GM19467 (cell line): ENCODE data around the gene GRB14.
"Not testable (repeated sequence)": the region's sequence is repeated elsewhere in the genome, so short reads cannot be mapped to it uniquely, and the experiment has no call there.

Experiments used
- ATAC-seq: cut with Tn5 transposase; IDR thresholded peaks from one replicate; pipeline ENCODE4 v1.9.1; 2021; ENCODE audit warnings: mild to moderate bottlenecking, moderate library complexity; ENCODE audit not compliant: unreplicated experiment

The GRB14 gene

GRCh38 chr2:164620873-164621763, at the start of gene GRB14:
TSS of gene GRB14 (minus strand) at chr2:164621482. CDS start at chr2:164621309, 173 bp downstream.
- no peak for ATAC-seq

- no peak for ATAC-seq
Observed at GRCh38 chr2:164669291-164669690, 48.0 kb upstream of the GRB14 start.

- ATAC-seq = no peak
Observed at GRCh38 chr2:164667566-164667965, 46.3 kb upstream of the GRB14 start.

GRCh38 chr2:164664070-164664469, 42.8 kb upstream of the GRB14 start:
- ATAC-seq = no peak

- no peak for ATAC-seq
Observed at GRCh38 chr2:164662868-164663631, 41.8 kb upstream of the GRB14 start.

- no peak for ATAC-seq
Observed at GRCh38 chr2:164662066-164662465, 40.8 kb upstream of the GRB14 start.

DNA sequence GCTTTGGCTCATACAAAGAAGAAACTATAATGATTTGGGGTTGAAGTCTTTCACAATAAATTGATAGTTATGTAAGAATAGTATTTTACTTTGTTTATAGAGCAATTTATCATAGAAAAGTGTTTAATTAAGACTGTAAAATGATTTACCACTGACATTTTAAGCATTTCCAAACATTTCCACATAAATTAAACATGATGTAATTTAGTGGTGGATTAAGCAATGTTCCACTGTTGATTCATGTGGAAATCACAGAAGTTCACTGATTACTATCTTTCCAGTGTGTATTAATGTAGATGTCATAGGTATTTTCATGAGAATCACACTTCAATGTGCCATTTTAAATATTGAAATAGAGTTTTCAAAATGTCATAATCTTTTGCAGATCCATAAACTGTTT, 40.1 kb upstream of the GRB14 start:
- ATAC-seq = no peak

GRCh38 chr2:164657129-164657528, 35.8 kb upstream of the GRB14 start:
- ATAC-seq = no peak

GRCh38 chr2:164655750-164656149, 34.5 kb upstream of the GRB14 start:
- no peak for ATAC-seq

DNA sequence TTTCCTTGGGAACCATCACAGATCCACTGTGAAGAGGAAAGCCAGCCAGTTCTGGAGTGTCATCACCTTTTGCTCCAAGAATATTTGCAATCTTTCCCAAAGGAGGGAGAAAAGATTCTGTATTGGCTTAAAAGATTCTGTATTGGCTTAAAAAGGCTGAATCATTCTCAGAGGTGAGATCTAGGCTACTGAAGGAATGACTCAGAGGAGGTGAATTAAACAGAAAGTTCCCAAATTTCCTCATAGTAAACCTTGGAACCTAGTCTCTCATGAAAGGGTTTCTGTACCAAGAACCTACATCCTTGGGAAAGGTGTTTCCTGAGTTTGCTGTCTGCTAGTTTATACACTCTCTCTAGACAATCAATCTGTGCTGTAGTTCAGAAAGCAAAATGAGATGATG, 34.1 kb upstream of the GRB14 start:
- no peak for ATAC-seq

GRCh38 chr2:164651361-164651760, 30.1 kb upstream of the GRB14 start:
- no peak for ATAC-seq

DNA sequence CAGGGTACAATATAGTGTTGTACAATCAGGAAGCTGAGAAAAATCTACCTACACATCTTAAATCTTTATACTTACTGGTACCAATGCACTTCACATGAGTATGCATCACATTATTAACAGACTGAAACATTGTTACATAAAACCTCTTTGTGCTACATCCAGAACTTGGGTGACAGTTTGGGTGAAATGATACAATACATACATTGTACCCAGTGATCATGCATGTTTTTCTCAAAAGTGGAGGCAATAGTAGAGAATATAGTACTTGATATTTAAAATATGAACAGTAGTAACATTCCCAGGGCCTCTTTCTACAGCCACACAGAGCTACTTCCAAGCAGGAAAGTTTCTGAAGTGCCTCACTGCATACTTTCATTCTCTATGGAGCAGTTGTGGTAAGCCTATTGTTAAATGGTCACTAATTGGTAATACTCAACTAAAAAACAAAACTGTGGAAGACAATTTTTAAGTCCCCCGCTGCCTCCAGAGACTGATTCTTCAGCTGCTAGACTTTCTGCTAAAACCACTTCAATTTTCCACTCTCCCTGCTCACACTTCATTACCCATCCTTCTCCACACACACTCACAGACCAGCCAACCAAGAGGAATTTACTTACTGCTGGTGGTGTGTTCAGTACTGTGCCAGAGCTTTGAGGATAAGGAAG, 22.9 kb upstream of the GRB14 start:
- ATAC-seq = no peak

GRCh38 chr2:164642946-164643555, 21.8 kb upstream of the GRB14 start:
- no peak for ATAC-seq

GRCh38 chr2:164642268-164642667, 21.0 kb upstream of the GRB14 start:
- no peak for ATAC-seq

DNA sequence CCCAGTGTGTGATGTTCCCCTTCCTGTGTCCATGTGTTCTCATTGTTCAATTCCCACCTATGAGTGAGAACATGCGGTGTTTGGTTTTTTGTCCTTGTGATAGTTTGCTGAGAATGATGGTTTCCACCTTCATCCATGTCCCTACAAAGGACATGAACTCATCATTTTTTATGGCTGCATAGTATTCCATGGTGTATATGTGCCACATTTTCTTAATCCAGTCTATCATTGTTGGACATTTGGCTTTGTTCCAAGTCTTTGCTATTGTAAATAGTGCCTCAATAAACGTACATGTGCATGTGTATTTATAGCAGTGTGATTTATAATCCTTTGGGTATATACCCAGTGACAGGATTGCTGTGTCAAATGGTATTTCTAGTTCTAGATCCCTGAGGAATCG, 7.0 kb upstream of the GRB14 start:
- not testable (repeated sequence) for ATAC-seq

- no peak for ATAC-seq
Observed at GRCh38 chr2:164625378-164625971, 4.2 kb upstream of the GRB14 start.

DNA sequence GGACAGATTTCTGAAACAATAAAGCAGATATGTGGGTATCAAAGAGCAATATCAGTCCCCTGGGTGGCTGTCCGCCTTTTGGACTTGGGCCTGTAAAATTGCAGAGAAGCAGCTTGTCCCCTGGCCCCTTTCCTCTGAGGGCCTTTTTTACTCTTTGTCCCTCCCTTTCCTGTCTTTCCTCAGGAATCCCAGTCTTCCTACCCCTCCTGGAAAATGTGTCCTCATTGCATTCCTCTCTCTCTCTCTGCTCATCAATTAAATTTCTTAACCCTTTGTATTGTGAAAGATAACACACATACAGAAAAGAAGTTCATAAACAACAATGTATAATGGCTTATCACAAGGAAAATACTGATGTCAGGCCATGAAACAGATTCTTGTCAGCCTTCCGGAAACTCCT, 3.0 kb upstream of the GRB14 start:
- no peak for ATAC-seq

- ATAC-seq = no peak
Observed at GRCh38 chr2:164622338-164623106, 1.2 kb upstream of the GRB14 start.

DNA sequence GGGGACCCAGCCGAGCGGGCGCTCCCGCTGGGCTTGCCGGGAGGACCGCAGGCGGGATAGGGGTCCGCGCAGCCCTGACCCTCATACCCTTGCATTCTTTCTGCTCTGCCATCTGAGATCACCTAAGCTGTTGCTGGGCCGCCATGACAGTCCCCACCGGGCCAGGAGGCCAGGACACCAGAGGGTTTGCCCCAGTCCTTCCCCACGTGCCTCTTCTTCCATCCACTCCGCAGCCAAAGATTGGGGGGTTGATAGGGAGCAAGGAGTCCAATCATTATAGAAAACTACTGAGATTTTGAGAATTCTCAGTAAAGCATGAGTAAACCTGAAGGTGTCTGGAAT, 453 bp upstream of the GRB14 start:
- no peak for ATAC-seq

DNA sequence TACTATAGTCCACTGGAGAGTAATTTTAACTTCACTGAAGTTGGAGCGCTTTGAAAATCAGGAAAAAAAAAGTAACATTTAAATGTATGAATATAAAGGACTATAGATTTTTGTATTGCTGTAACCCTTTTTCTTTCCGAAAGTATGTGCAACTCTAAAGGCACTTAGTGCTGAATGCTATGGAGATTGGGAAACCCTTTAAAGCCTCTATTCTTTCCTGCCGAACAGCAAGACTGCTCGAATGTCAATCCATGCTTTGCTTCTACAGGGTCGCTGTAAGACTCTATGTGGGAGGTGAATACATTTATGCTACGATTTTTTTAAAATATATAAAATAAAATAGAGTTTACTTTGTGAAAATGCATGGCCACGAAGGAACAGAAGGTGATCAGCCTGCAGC, 825 bp downstream of the GRB14 start:
- no peak for ATAC-seq
